Lower leg skin (tissue), 3 donors: Measurements from ENCODE around the gene BST2.

Experiments
- POLR2A ChIP-seq, 2 donors: fragments of 450-650 bp; IDR thresholded peaks; one replicate each; pipeline ENCODE4 v1.6.1; 2016 to 2017; ENCODE audit warnings: antibody characterized with exemption in 2 of 2, mild to moderate bottlenecking in 1 of 2, moderate library complexity in 1 of 2
- TF ChIP-seq, protein P1 (sequence below), 3 donors: fragments of 450-650 bp; IDR thresholded peaks; one replicate each; pipeline ENCODE4 v1.5.1; 2016; ENCODE audit warnings: antibody characterized with exemption in 3 of 3, mild to moderate bottlenecking in 3 of 3, moderate library complexity in 2 of 3

DNA sequence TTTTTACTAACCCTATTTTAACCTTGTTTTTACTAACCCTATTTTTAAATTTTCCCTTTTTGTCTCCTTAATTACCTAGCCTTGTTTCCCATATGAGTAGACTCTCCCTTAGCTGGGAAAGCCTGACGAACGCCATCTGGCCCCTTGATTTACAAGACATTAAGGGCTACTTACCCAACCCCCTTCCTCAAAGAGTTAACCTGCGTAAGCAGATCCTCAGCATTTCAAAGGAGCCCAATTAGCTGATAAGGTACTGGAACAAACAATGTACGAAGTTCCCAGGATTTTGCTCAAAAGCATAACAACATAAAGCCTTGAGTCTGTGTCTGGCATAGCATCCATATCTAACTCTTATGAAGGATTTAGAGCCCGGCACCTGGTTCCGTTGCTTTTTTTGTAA lies 9.7 kb upstream of the BST2 start:
- TF ChIP-seq, protein P1, sequence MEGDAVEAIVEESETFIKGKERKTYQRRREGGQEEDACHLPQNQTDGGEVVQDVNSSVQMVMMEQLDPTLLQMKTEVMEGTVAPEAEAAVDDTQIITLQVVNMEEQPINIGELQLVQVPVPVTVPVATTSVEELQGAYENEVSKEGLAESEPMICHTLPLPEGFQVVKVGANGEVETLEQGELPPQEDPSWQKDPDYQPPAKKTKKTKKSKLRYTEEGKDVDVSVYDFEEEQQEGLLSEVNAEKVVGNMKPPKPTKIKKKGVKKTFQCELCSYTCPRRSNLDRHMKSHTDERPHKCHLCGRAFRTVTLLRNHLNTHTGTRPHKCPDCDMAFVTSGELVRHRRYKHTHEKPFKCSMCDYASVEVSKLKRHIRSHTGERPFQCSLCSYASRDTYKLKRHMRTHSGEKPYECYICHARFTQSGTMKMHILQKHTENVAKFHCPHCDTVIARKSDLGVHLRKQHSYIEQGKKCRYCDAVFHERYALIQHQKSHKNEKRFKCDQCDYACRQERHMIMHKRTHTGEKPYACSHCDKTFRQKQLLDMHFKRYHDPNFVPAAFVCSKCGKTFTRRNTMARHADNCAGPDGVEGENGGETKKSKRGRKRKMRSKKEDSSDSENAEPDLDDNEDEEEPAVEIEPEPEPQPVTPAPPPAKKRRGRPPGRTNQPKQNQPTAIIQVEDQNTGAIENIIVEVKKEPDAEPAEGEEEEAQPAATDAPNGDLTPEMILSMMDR (IDR thresholded peaks at IDR 0.05): no peak
- TF ChIP-seq POLR2A (IDR thresholded peaks at IDR 0.05): no peak
